A673 (cell line): ENCODE measurements around the gene ZNF74. TPM values are rescaled to one million over a fixed set of nuclear protein-coding genes. Genes with fewer than 3 reads are reported as not detected.

Experiments
- BruUV-seq: library from RNA; stranded (reverse); fragments of 400-500 nt; replicated peaks from 2 replicates; lab custom pipeline; 2021; lab: Mats Ljungman, UMichigan
- CTCF ChIA-PET: fragments of 300-600 bp; sonication (Branson Sonifier 250); formaldehyde crosslinking; loops from one replicate; lab custom pipeline; 2022; ENCODE audit warnings: antibody characterized with exemption; lab: Charles Lee
- POLR2A ChIA-PET: fragments of 300-600 bp; sonication (Branson Sonifier 250); formaldehyde crosslinking; loops from one replicate; lab custom pipeline; 2022; ENCODE audit warnings: antibody characterized with exemption; ENCODE audit not compliant: low non-redundant PET; lab: Charles Lee
- DNase-seq: peaks from one replicate; pipeline ENCODE4 v3.0.0-alpha.2; 2015; ENCODE audit warnings: low spot score
- H3K27ac ChIP-seq: fragments of 200-600 bp; sonication (generic); 2 replicates; pipeline ENCODE4 v1.5.1; 2016; ENCODE audit warnings: mixed run types, low read depth, mild to moderate bottlenecking, mixed read lengths, antibody characterized with exemption, low read length; ENCODE audit not compliant: poor library complexity, severe bottlenecking
- H3K27me3 ChIP-seq: fragments of 200-600 bp; sonication (generic); replicated peaks from 2 replicates; pipeline ENCODE4 v1.6.1; 2017; ENCODE audit warnings: mixed run types, low read depth, mild to moderate bottlenecking, mixed read lengths, antibody characterized with exemption, low read length; ENCODE audit not compliant: insufficient read depth, poor library complexity
- H3K36me3 ChIP-seq: fragments of 200-600 bp; sonication (generic); 2 replicates; pipeline ENCODE4 v1.6.1; 2016; ENCODE audit warnings: mixed run types, mild to moderate bottlenecking, mixed read lengths, antibody characterized with exemption, low read length; ENCODE audit not compliant: insufficient read depth, poor library complexity, severe bottlenecking
- H3K4me1 ChIP-seq: fragments of 200-600 bp; sonication (generic); 2 replicates; pipeline ENCODE4 v1.6.1; 2017; ENCODE audit warnings: mixed run types, mild to moderate bottlenecking, mixed read lengths, antibody characterized with exemption, low read length; ENCODE audit not compliant: insufficient read depth, poor library complexity, severe bottlenecking
- H3K4me3 ChIP-seq: fragments of 200-600 bp; sonication (generic); 2 replicates; pipeline ENCODE4 v1.5.1; 2016; ENCODE audit warnings: low read depth, mixed run types, mild to moderate bottlenecking, mixed read lengths, low read length; ENCODE audit not compliant: poor library complexity, severe bottlenecking
- H3K9me3 ChIP-seq: fragments of 200-600 bp; sonication (generic); 2 replicates; pipeline ENCODE4 v1.6.1; 2016; ENCODE audit warnings: mixed run types, low read depth, mild to moderate bottlenecking, mixed read lengths, antibody characterized with exemption, low read length; ENCODE audit not compliant: poor library complexity, severe bottlenecking
- EZH2 ChIP-seq: fragments of 200-600 bp; sonication (generic); IDR thresholded peaks from 2 replicates; pipeline ENCODE4 v1.6.1; 2017; ENCODE audit warnings: borderline replicate concordance, low read depth, mild to moderate bottlenecking, mixed read lengths, antibody characterized with exemption, low read length; ENCODE audit not compliant: poor library complexity, severe bottlenecking
- intact Hi-C: fragments of 100-400 bp; cut with micrococcal nuclease; formaldehyde crosslinking; loops from one replicate; pipeline ENCODE4 v1.10.0; 2022; ENCODE audit not compliant: unreplicated experiment
- total RNA-seq: library from RNA; stranded (reverse); gene quantifications from 2 replicates; pipeline ENCODE4 v1.2.3, GENCODE V29; 2021
- TF ChIP-seq, protein P1 (sequence below): fragments of 300-800, 200-600 bp; sonication (generic); conservative IDR thresholded peaks from 2 replicates; pipeline ENCODE4 v1.5.1; 2017; ENCODE audit warnings: low read depth, mild to moderate bottlenecking, antibody characterized with exemption, low read length, moderate library complexity, mixed read lengths

The ZNF74 gene
- total RNA-seq, 1 experiment from 2014 or later = 37.2 TPM

DNA sequence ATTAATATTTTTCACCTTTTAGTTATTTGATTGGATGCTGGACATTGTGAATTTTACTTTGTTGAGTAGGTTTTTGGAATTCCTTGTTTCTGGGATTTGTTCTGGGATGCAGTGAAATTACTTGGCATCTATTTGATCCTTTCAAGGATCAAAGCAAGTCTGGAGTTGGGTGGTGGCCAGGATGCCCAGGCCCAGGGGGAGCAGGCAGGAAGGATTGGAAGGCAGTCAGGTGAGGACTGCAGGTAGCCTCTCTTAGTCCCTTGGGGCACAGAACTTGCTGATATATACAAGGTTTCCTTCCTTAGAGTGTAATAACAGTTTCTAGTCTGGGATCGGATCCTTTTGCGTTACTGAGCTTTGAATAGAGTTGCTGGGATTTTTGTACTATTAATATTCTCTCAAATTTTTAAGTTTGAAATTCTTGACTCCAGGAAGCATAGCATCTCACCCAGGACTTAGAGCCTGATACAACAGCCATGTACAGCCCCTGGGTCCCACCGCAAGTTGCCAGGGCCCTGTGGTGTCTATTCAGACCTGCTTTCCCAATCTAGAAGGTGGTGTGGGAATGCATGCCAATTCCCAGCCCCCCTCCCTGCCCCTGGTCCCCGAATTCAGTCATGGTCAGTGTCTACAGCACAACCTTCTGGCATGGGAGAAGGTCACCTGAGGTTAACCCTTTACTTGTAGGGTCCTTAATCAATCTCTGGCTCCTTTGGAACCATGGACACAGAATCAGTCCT, 6.1 kb downstream of the ZNF74 start:
- Histone ChIP-seq H3K27me3 (no peaks in the 10 kb centered on the region), H3K4me3 (no peak overlapping the region), H3K9me3 (no peaks in the 10 kb centered on the region), H3K36me3 (peaks cover 18% of the 10 kb centered on the region), H3K4me1 (peaks cover 15% of the 10 kb centered on the region), H3K27ac (no peak overlapping the region)
- DNase-seq = no peak
- intact Hi-C loops = no loop called here
- BruUV-seq = no TSS peak
- TF ChIP-seq, protein P1, sequence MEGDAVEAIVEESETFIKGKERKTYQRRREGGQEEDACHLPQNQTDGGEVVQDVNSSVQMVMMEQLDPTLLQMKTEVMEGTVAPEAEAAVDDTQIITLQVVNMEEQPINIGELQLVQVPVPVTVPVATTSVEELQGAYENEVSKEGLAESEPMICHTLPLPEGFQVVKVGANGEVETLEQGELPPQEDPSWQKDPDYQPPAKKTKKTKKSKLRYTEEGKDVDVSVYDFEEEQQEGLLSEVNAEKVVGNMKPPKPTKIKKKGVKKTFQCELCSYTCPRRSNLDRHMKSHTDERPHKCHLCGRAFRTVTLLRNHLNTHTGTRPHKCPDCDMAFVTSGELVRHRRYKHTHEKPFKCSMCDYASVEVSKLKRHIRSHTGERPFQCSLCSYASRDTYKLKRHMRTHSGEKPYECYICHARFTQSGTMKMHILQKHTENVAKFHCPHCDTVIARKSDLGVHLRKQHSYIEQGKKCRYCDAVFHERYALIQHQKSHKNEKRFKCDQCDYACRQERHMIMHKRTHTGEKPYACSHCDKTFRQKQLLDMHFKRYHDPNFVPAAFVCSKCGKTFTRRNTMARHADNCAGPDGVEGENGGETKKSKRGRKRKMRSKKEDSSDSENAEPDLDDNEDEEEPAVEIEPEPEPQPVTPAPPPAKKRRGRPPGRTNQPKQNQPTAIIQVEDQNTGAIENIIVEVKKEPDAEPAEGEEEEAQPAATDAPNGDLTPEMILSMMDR = no peak
- no peak for TF ChIP-seq EZH2
- ChIA-PET POLR2A (no interaction called here), CTCF (no interaction called here)

DNA sequence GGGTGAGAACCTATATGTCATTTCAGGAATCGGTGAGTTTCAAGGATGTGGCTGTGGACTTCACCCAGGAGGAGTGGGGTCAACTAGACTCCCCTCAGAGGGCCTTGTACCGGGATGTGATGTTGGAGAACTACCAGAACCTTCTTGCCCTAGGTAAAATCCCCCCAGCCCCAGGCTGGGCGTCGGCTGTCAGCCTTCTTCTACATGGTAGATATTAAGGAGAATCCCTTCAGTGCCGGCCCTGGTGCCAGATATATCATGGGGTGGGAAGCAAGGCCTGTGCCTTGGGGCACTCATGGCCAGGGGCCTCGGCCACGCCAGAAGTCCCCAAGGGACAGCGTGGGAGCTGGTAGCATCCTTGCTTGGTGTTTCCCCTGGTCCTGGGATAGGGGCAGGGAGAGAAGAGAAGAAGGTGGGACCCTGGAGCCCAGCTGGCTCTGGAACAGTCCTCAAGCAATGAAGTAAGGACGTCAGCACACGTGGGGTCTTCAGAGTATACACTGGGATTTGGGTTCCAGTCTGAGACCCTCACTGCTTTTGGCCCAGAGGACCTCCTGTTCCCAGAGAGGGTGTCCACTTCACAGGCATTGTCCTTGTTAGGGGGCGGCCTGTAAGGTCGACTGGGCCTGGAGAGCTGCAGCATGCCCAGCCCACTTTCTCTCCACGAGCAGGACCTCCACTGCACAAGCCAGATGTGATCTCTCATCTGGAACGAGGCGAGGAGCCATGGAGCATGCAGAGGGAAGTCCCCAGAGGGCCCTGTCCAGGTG, 6.8 kb downstream of the ZNF74 start:
- Histone ChIP-seq H3K27me3 (no peaks in the 10 kb centered on the region), H3K9me3 (no peaks in the 10 kb centered on the region), H3K4me3 (no peak overlapping the region), H3K4me1 (peaks cover 7% of the 10 kb centered on the region), H3K36me3 (peaks cover 18% of the 10 kb centered on the region), H3K27ac (no peak overlapping the region)
- no TSS peak for BruUV-seq
- POLR2A ChIA-PET = no interaction called here
- intact Hi-C loops = no loop called here
- CTCF ChIA-PET = no interaction called here
- no peak for TF ChIP-seq EZH2
- TF ChIP-seq, protein P1 = no peak
- DNase-seq = no peak

DNA sequence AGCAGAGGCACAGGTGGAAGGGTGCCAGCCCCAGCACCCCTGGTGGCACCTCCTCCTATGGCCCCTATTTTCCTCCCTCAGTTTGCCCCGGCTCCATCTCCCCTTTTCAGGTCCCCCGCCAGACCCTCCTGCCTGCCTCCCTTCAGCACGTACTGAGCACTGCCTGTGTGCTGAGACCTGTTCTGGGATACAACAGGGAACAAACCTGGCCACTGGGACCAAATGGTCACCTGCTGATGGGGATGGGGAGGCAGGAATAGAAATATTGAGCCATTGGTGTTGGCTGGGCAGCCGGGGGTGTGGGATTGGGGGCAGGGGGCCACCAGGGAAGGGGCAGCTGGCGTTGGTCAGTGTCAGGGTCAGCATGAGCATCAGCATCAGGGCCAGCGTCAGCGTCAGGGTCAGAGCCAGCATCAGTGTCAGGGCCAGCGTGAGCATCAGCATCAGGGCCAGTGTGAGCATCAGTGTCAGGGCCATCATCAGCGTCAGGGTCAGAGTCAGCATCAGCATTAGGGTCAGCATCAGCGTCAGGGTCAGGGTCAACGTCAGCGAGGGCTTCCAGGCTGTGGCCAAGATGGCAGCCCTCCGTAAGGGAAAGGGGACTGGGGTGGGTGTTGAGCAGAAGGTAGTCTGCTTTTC, 7.5 kb downstream of the ZNF74 start:
- no peak for DNase-seq
- CTCF ChIA-PET = no interaction called here
- POLR2A ChIA-PET = no interaction called here
- BruUV-seq = no TSS peak
- peaks cover 25% of the 10 kb centered on the region for H3K36me3 ChIP-seq
- no peaks in the 10 kb centered on the region for H3K27me3 ChIP-seq
- no peak overlapping the region for H3K27ac ChIP-seq
- H3K4me1 ChIP-seq = peaks cover under 1% of the 10 kb centered on the region
- intact Hi-C loops = no loop called here
- no peak overlapping the region for H3K4me3 ChIP-seq
- H3K9me3 ChIP-seq = no peaks in the 10 kb centered on the region
- no peak for TF ChIP-seq EZH2
- TF ChIP-seq, protein P1 = no peak
